HG03342 (cell line): ENCODE measurements around the gene ZCCHC7.
"Not testable (repeated sequence)": the region's sequence is repeated elsewhere in the genome, so short reads cannot be mapped to it uniquely, and the experiment has no call there.

Source experiments
- ATAC-seq: cut with Tn5 transposase; IDR thresholded peaks from one replicate; pipeline ENCODE4 v1.9.1; 2021; ENCODE audit warnings: mild to moderate bottlenecking, moderate library complexity; ENCODE audit not compliant: unreplicated experiment

ZCCHC7 gene

GRCh38 chr9:37291612-37292238 lies 171.4 kb downstream of the ZCCHC7 start:
- ATAC-seq, result not testable (repeated sequence)

GRCh38 chr9:37292896-37293295 lies 172.5 kb downstream of the ZCCHC7 start:
- ATAC-seq, result no peak

- peak; percentile 62 for ATAC-seq
Measured at GRCh38 chr9:37293664-37294524, 173.5 kb downstream of the ZCCHC7 start.

DNA sequence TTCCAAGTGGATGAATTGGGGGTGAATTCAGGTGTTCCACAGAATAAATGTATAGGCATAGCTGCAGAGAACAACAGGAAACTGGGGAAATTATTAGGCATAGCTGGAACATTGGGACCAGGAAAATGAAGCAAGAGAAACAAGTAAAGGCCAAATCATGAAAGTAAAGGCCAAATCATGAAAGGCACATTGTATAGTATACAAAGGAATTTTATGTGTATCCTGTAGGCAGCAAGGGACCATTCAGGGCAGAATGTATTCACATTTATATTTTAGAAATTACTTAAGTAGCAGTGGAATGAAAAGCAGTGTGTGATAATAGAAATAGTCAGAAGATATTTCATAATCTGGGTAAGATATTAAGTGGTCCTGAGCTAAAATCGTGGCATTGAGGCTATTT lies 174.8 kb downstream of the ZCCHC7 start:
- ATAC-seq, result no peak

DNA sequence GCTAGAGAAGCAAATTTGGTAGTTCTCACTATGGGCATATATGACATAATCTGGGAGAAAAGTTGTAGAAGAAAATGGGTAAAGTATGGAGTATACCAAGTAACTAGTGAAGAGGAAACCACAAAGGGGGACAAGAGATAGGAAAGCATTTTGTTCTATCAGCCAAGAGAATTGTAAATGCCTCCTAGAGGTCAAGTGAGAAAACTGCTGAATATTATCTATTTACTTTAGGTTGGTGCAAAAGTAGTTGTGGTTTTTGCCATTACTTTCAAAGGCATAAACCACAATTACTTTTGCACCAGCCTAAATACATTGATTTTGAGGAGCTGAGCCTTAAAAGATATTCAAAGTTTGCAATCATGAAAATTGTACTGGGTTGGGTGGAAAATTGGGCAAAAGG lies 175.4 kb downstream of the ZCCHC7 start:
- ATAC-seq, result no peak

- no peak for ATAC-seq
Measured at GRCh38 chr9:37297592-37297991, 177.2 kb downstream of the ZCCHC7 start.

DNA sequence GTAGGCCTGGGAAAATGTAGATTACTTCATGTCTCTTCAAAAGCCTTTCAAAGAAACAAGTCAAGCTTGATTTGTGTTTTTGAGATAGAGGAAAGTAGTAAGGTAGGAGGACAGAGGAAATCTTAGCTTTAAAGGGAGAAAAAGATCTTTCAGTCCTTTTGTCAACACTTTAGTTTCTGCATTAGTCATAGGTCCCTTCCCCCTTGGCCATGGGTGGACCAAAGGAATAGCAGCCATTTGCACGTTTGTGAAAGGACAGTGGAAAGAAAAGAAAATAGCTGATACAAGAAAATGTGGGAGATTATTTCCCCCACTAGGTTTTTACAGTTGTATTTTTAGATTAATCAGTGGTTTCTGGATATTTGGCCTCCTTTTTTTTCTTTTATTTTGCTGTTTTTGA lies 180.2 kb downstream of the ZCCHC7 start:
- peak; percentile 43 for ATAC-seq

DNA sequence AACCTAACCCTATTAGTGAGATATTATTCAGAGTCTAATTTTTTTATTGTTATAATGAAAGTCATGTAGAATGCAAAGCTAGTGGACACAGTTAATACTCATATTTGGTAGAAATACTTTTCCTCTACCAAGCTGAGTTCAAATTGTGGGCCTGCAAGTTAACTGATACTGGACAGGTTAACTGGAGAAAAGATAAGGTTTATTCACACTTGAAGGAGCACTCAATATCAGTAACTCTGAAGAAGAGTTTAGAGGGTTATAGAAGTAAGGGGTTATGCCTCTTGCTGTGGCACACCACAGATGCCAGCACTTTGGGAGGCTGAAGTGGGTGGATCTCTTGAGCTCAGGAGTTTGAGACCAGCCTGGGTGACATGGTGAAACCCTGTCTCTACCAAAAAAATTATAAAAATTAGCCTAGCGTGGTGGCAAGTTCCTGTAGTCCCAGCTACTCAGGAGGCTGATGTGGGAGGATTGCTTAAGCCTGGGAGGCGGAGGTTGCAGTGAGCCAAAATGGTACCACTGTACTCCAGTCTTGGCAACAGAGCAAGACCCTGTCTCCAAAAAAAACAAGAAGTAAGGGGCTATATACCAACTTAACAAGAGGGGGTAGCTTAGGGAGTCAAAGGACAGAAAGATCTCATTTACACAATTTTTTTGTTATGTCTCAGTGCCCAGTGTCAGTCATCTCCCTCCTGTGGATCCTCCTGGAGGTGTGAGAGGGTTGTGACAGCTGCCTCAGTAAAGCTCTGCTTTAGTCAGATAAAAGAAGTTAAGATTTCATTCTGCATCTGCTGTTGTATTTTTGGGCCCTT lies 180.9 kb downstream of the ZCCHC7 start:
- ATAC-seq, result no peak

DNA sequence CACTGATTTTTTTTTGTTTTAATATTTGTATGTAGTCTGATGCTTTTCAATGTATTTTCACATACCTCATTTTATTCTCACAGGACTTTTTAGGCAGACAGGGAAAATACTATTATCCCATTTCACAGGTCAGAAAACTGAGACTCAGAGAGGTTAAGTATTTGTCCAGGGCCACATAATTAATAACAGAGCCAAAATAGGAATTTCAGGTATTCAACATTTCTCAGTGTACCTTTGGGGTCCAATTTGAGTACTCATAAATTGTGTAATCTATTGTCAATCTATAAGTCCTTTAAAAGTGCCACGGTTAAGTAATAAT lies 181.4 kb downstream of the ZCCHC7 start:
- ATAC-seq, result no peak

DNA sequence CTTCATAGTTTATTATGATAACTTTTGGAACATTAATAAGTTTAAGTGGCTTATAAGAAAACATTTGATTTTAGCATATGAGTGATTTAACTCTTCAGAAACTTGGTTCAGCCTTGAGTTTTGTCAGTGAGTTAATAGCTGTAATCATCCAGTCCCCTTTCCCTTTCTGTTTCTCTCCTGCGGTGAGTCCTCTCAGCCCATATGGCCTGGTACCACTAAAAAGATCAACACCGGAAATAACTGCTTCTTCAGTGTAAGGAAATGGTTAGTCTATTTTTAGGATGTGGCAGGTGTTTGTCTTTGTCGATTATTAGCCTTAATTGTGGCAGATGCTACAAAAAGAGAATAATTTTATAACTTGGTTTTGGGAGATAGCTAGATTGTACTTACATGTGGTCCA lies 181.9 kb downstream of the ZCCHC7 start:
- ATAC-seq, result peak; percentile 83

- ATAC-seq, result not testable (repeated sequence)
Measured at GRCh38 chr9:37303272-37303671, 182.9 kb downstream of the ZCCHC7 start.

DNA sequence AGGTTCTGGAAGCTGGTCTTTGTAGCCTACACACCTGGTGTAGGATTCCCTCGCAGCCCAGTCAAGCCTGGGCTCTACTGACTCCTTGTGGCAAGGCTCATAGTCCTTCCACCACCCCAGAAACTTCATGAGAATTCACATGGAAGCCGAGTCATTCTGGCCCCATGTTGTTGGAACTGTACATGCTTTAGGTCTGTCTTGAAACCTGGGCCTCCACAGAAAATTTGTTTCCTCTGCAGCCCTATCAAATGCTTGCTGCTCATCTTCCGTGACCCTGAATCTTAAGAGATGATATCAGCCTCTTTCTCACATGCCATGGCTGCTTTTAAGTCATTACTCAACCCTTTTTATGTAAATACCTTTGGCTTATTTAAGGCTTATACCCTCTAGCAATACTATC lies 188.8 kb downstream of the ZCCHC7 start:
- no peak for ATAC-seq

DNA sequence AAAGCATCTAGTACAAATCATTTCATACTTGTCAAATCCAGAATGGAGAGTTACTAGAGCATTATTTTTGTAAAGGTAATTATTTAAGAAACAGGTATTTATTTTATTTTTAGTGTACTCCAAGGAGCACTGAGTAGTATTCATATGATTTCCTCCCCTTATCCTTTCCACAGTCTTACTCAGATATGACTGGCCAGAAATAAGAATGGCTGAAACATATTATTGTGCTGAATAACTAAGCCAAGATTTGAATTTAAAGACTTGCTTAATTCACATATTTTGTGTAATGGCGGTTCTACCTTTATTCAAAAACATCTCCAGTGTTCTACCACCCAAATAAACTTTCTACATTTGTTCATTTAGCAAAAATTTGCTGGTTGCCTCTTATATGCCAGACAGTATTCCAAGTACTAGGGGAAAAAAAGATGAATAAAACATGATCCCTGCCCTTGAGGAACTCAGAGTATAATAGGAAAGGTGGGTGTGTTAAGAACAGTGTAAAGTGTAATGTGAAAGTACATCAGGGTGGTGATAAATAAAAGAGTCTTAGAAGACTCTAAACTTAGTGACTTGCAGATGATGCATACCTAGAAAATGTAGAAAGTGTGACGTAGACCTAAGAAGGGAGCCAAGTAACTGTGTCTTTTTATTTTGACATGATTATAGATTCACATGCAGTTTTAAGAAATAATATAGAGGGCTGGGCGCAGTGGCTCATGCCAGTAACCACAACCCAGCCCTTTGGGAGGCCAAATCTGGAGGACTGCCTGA lies 191.7 kb downstream of the ZCCHC7 start:
- ATAC-seq, result no peak

DNA sequence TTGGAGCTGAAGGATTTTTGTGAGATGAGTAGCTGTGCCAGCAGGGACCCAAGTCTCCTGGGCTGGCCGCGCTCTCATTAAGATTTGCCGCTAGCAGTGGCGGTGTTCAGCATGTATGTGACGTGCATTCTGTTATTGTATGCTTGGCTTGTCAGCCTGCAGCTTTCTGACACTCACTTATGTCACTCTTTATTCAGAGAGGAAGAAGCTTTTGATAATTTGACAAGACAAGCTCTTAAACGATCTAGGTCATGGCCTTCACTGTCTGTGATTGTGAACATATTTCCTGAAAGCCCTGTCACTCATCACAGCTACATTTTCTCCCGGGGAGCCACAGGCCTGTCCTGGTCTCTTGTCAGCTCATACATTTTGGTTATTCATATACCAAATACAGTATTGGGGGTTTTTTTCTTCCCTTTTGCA lies 203.9 kb downstream of the ZCCHC7 start:
- peak; percentile 74 for ATAC-seq

GRCh38 chr9:37324691-37325490 lies 204.5 kb downstream of the ZCCHC7 start:
- peak; percentile 33 for ATAC-seq

DNA sequence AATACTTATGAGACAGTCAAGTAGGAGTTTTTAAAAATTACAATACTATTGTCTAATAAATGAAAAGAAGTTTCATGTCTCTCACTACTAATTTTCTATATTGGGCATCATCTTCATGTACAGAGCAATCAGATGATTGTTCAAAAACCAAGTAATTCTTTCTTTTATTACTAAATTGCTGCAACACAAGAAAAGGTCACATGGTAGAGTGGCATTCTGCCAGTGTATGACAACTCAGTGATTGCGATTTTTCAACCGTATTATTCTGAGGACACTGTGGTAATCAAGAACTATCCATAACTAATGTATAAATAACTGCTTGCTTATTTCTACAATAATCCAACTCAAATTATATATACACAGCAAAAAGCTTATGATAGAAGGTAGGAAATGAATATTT lies 205.4 kb downstream of the ZCCHC7 start:
- ATAC-seq, result no peak

GRCh38 chr9:37327553-37327952 lies 207.2 kb downstream of the ZCCHC7 start:
- ATAC-seq, result no peak

- no peak for ATAC-seq
Measured at GRCh38 chr9:37328556-37329227, 208.3 kb downstream of the ZCCHC7 start.

DNA sequence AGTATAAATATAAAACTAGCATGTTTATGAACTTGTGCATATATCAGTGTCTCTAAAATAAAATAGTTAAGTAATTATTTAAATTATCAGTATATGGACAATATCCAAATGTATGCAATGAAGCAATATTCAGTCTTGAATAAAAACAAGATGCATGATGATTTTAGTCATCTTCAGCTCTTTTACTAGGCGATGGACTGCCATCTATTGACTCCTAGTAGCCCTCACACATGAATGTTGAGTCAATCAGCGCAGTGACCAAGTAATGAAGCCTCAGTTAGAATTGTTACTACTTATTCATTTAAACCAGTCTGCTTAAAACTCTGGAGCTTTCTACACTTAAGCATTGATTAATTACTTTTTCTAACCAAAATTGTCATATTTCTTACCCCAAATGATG lies 209.2 kb downstream of the ZCCHC7 start:
- peak; percentile 55 for ATAC-seq

DNA sequence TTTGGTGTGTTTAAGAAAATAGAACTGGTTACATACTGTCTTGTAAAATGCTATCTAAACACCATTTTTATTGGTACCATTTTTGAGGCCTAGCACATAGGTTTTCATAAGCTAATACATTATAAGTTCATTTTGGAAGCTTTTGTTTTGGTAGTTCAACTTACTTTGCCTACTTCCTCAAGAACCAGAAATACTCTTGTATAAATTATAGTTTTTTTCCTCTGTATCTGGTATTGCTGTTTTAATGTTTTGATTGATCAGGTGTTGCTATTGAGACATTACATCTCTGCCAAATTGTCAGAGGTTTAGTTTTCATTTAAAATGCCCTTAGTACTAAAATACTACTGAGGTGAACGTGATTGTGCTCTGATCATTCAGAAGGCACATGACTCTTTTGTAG lies 211.5 kb downstream of the ZCCHC7 start:
- no peak for ATAC-seq
